H1 (cell line): ENCODE data around the gene DUS1L. TPM values are rescaled to one million over a fixed set of nuclear protein-coding genes. Genes with fewer than 3 reads are reported as not detected.

Experiments
- polyA plus RNA-seq, 7 experiments: library from polyadenylated mRNA; depleted of rRNA in 3 of 7; stranded (reverse) in 5 of 7; unstranded in 2 of 7; fragments of >200 nt in 5 of 7; fragments of 200-250 nt in 2 of 7; gene quantifications; 1 replicate in 5 of 7; 2 replicates in 1 of 7; 4 replicates in 1 of 7; pipeline versions ENCODE4 v1.2.1 to v1.2.3, GENCODE V29; 2011 to 2013; ENCODE audit warnings: missing spikeins in 2 of 7, mixed read lengths in 2 of 7
- total RNA-seq: library from RNA; stranded (reverse); fragmentation: NEBNext Ultra II Directional; extraction: Animal tissue kit (Norgen Biotek cat#: 25700); gene quantifications from 2 replicates; pipeline ENCODE4 v1.2.1, GENCODE V29; 2021

The DUS1L gene
- total and polyA plus RNA-seq, 2 of the 8 experiments (the other 6 are each of a cell fraction or from before 2014, with no cell fraction given) = 34.5 to 69.1 TPM

Other genes starting within 250 kb of the DUS1L start
- 103 and 115 TPM in 2 replicates for gene MCRIP1, start 232.5 kb downstream of the DUS1L start, total RNA-seq
- 151 and 250 TPM in 2 replicates for gene MCRIP1, start 232.5 kb downstream of the DUS1L start, polyA plus RNA-seq (2011; rRNA removed)
- gene PPP1R27, start 230.8 kb downstream of the DUS1L start, total RNA-seq = not detected in 2 replicates
- 0.27 and 0.30 TPM in 2 replicates for gene PPP1R27, start 230.8 kb downstream of the DUS1L start, polyA plus RNA-seq (2011; rRNA removed)
- 374 and 379 TPM in 2 replicates for gene P4HB, start 205.3 kb downstream of the DUS1L start, total RNA-seq
- gene P4HB, start 205.3 kb downstream of the DUS1L start, polyA plus RNA-seq (2011; rRNA removed) = 41.4 and 66.6 TPM in 2 replicates
- gene ARHGDIA, start 194.5 kb downstream of the DUS1L start, total RNA-seq = 217 and 246 TPM in 2 replicates
- 62.4 and 155 TPM in 2 replicates for gene ARHGDIA, start 194.5 kb downstream of the DUS1L start, polyA plus RNA-seq (2011; rRNA removed)
- 186 and 191 TPM in 2 replicates for gene ALYREF, start 174.2 kb downstream of the DUS1L start, total RNA-seq
- gene ALYREF, start 174.2 kb downstream of the DUS1L start, polyA plus RNA-seq (2011; rRNA removed) = 83.8 and 118 TPM in 2 replicates
- gene ANAPC11, start 174.1 kb downstream of the DUS1L start, total RNA-seq = 176 and 182 TPM in 2 replicates
- gene ANAPC11, start 174.1 kb downstream of the DUS1L start, polyA plus RNA-seq (2011; rRNA removed) = 963 and 1,221 TPM in 2 replicates
- gene NPB, start 163.6 kb downstream of the DUS1L start, total RNA-seq = 0.80 and 1.5 TPM in 2 replicates
- gene NPB, start 163.6 kb downstream of the DUS1L start, polyA plus RNA-seq (2011; rRNA removed) = 2.5 and 3.9 TPM in 2 replicates
- gene PCYT2, start 154.4 kb downstream of the DUS1L start, total RNA-seq = 29.9 and 31.0 TPM in 2 replicates
- gene PCYT2, start 154.4 kb downstream of the DUS1L start, polyA plus RNA-seq (2011; rRNA removed) = 31.3 and 37.7 TPM in 2 replicates
- gene SIRT7, start 147.6 kb downstream of the DUS1L start, total RNA-seq = 16.6 and 18.7 TPM in 2 replicates
- gene SIRT7, start 147.6 kb downstream of the DUS1L start, polyA plus RNA-seq (2011; rRNA removed) = 5.8 and 10.3 TPM in 2 replicates
- 26.9 and 27.7 TPM in 2 replicates for gene MAFG, start 138.1 kb downstream of the DUS1L start, total RNA-seq
- gene MAFG, start 138.1 kb downstream of the DUS1L start, polyA plus RNA-seq (2011; rRNA removed) = 25.5 and 36.9 TPM in 2 replicates
- 127 and 145 TPM in 2 replicates for gene PYCR1, start 128.5 kb downstream of the DUS1L start, total RNA-seq
- 213 and 284 TPM in 2 replicates for gene PYCR1, start 128.5 kb downstream of the DUS1L start, polyA plus RNA-seq (2011; rRNA removed)
- 0.17 and 0.26 TPM in 2 replicates for gene MYADML2, start 118.6 kb downstream of the DUS1L start, total RNA-seq
- gene MYADML2, start 118.6 kb downstream of the DUS1L start, polyA plus RNA-seq (2011; rRNA removed) = 0.47 TPM in 2 replicates
- 0.76 and 1.1 TPM in 2 replicates for gene NOTUM, start 104.6 kb downstream of the DUS1L start, total RNA-seq
- 0.45 and 1.1 TPM in 2 replicates for gene NOTUM, start 104.6 kb downstream of the DUS1L start, polyA plus RNA-seq (2011; rRNA removed)
- gene ASPSCR1, start 88.2 kb downstream of the DUS1L start, total RNA-seq = 41.8 and 43.7 TPM in 2 replicates
- gene ASPSCR1, start 88.2 kb downstream of the DUS1L start, polyA plus RNA-seq (2011; rRNA removed) = 33.3 and 54.6 TPM in 2 replicates
- gene CENPX, start 42.9 kb downstream of the DUS1L start, total RNA-seq = 111 and 116 TPM in 2 replicates
- 122 and 133 TPM in 2 replicates for gene CENPX, start 42.9 kb downstream of the DUS1L start, polyA plus RNA-seq (2011; rRNA removed)
- 28.2 and 29.0 TPM in 2 replicates for gene LRRC45, start 42.5 kb downstream of the DUS1L start, total RNA-seq
- 11.5 and 17.3 TPM in 2 replicates for gene LRRC45, start 42.5 kb downstream of the DUS1L start, polyA plus RNA-seq (2011; rRNA removed)
- 167 and 177 TPM in 2 replicates for gene RAC3, start 34.1 kb downstream of the DUS1L start, total RNA-seq
- 299 and 520 TPM in 2 replicates for gene RAC3, start 34.1 kb downstream of the DUS1L start, polyA plus RNA-seq (2011; rRNA removed)
- gene DCXR, start 28.1 kb downstream of the DUS1L start, total RNA-seq = 96.3 and 110 TPM in 2 replicates
- gene DCXR, start 28.1 kb downstream of the DUS1L start, polyA plus RNA-seq (2011; rRNA removed) = 212 and 338 TPM in 2 replicates
- gene RFNG, start 14.0 kb downstream of the DUS1L start, total RNA-seq = 26.7 and 30.9 TPM in 2 replicates
- 28.4 and 50.3 TPM in 2 replicates for gene RFNG, start 14.0 kb downstream of the DUS1L start, polyA plus RNA-seq (2011; rRNA removed)
- 153 and 157 TPM in 2 replicates for gene GPS1, start 13.9 kb downstream of the DUS1L start, total RNA-seq
- 277 and 354 TPM in 2 replicates for gene GPS1, start 13.9 kb downstream of the DUS1L start, polyA plus RNA-seq (2011; rRNA removed)
- 559 and 561 TPM in 2 replicates for gene FASN, start 32.4 kb upstream of the DUS1L start, total RNA-seq
- gene FASN, start 32.4 kb upstream of the DUS1L start, polyA plus RNA-seq (2011; rRNA removed) = 143 and 206 TPM in 2 replicates
- 12.6 and 12.9 TPM in 2 replicates for gene CCDC57, start 147.0 kb upstream of the DUS1L start, total RNA-seq
- 8.4 and 10.1 TPM in 2 replicates for gene CCDC57, start 147.0 kb upstream of the DUS1L start, polyA plus RNA-seq (2011; rRNA removed)
- gene SLC16A3, start 163.2 kb upstream of the DUS1L start, total RNA-seq = 3.6 and 3.8 TPM in 2 replicates
- gene SLC16A3, start 163.2 kb upstream of the DUS1L start, polyA plus RNA-seq (2011; rRNA removed) = 8.7 and 12.2 TPM in 2 replicates
- gene CSNK1D, start 207.9 kb upstream of the DUS1L start, total RNA-seq = 103 and 107 TPM in 2 replicates
- gene CSNK1D, start 207.9 kb upstream of the DUS1L start, polyA plus RNA-seq (2011; rRNA removed) = 73.5 and 114 TPM in 2 replicates